ENCODE results near the gene DOCK4.

- TF ChIP-seq NFRKB (IDR thresholded peaks at IDR 0.05) (no peak), FOXA1 (IDR thresholded peaks at IDR 0.05) (no peak), ZNF384 (IDR thresholded peaks at IDR 0.05) (no peak)
Observed at GRCh38 chr7:111727905-111728634, 478.1 kb downstream of the DOCK4 start.
